ENCODE measurements around the gene CEACAM16. TPM values are rescaled to one million over a fixed set of nuclear protein-coding genes. Genes with fewer than 3 reads are reported as not detected.
"Not testable (repeated sequence)": the region's sequence is repeated elsewhere in the genome, so short reads cannot be mapped to it uniquely, and the experiment has no call there.

Gene CEACAM16
- polyA plus RNA-seq, 1 donor from 2014 or later: not detected

- Histone ChIP-seq H3K9ac (ENCODE audit: low read length) (no peak overlapping the region), H3K9me2 (ENCODE audit: insufficient read depth, low read length) (no peaks in the 10 kb centered on the region), H3K4me2 (ENCODE audit: low read length) (no peak overlapping the region), H3K9me3 (ENCODE audit: low read length) (no peaks in the 10 kb centered on the region), H3K27ac (ENCODE audit: low read length) (no peak overlapping the region), H4K20me1 (ENCODE audit: insufficient read depth) (no peaks in the 10 kb centered on the region), H2AFZ (ENCODE audit: low read depth, low read length) (no peak overlapping the region), H3F3A (ENCODE audit: insufficient read depth, low read length, poor library complexity, severe bottlenecking) (no peaks in the 10 kb centered on the region), H3K27me3 (ENCODE audit: insufficient read depth, low read depth, low read length) (no peaks in the 10 kb centered on the region), H3K36me3 (ENCODE audit: insufficient read depth, low read length) (no peaks in the 10 kb centered on the region), H3K4me3 (ENCODE audit: low read length) (no peak overlapping the region), H3K79me2 (replicated peaks; ENCODE audit: insufficient read depth, low read length) (no peaks in the 10 kb centered on the region)
- TF ChIP-seq POLR2AphosphoS5 (IDR thresholded peaks at IDR 0.05) (no peak), EZH2 (IDR thresholded peaks at IDR 0.05; ENCODE audit: borderline replicate concordance, insufficient read depth, low read length, poor library complexity, severe bottlenecking) (no peak), REST (IDR thresholded peaks at IDR 0.05; ENCODE audit: borderline replicate concordance) (no peak), TAF1 (IDR thresholded peaks at IDR 0.05; ENCODE audit: low read depth) (no peak), RAD21 (conservative IDR thresholded peaks at IDR 0.05) (no peak), CTCF (IDR thresholded peaks at IDR 0.05; ENCODE audit: poor library complexity, severe bottlenecking) (no peak), EP300 (conservative IDR thresholded peaks at IDR 0.05; ENCODE audit: poor library complexity, severe bottlenecking) (no peak), MXI1 (conservative IDR thresholded peaks at IDR 0.05; ENCODE audit: poor library complexity, severe bottlenecking) (no peak), SMC3 (conservative IDR thresholded peaks at IDR 0.05; ENCODE audit: poor library complexity) (no peak)
These were observed 31.9 kb upstream of the CEACAM16 start for GRCh38 chr19:44666852-44667556.

GRCh38 chr19:44668985-44669764, 29.8 kb upstream of the CEACAM16 start:
- Histone ChIP-seq H3F3A (ENCODE audit: insufficient read depth, low read length, poor library complexity, severe bottlenecking) (no peaks in the 10 kb centered on the region), H3K4me2 (ENCODE audit: low read length) (no peak overlapping the region), H3K27me3 (ENCODE audit: insufficient read depth, low read depth, low read length) (no peaks in the 10 kb centered on the region), H3K36me3 (ENCODE audit: insufficient read depth, low read length) (no peaks in the 10 kb centered on the region), H3K27ac (ENCODE audit: low read length) (no peak overlapping the region), H2AFZ (ENCODE audit: low read depth, low read length) (no peak overlapping the region), H3K9me2 (ENCODE audit: insufficient read depth, low read length) (no peaks in the 10 kb centered on the region), H3K4me3 (ENCODE audit: low read length) (no peak overlapping the region), H3K9me3 (ENCODE audit: low read length) (no peaks in the 10 kb centered on the region), H3K79me2 (replicated peaks; ENCODE audit: insufficient read depth, low read length) (no peaks in the 10 kb centered on the region), H3K9ac (ENCODE audit: low read length) (no peak overlapping the region), H4K20me1 (ENCODE audit: insufficient read depth) (no peaks in the 10 kb centered on the region)
- TF ChIP-seq POLR2AphosphoS5 (IDR thresholded peaks at IDR 0.05) (no peak), EP300 (conservative IDR thresholded peaks at IDR 0.05; ENCODE audit: poor library complexity, severe bottlenecking) (no peak), CTCF (IDR thresholded peaks at IDR 0.05; ENCODE audit: poor library complexity, severe bottlenecking) (no peak), SMC3 (conservative IDR thresholded peaks at IDR 0.05; ENCODE audit: poor library complexity) (no peak), EZH2 (IDR thresholded peaks at IDR 0.05; ENCODE audit: borderline replicate concordance, insufficient read depth, low read length, poor library complexity, severe bottlenecking) (no peak), TAF1 (IDR thresholded peaks at IDR 0.05; ENCODE audit: low read depth) (no peak), MXI1 (conservative IDR thresholded peaks at IDR 0.05; ENCODE audit: poor library complexity, severe bottlenecking) (no peak)

- H3K9ac ChIP-seq (ENCODE audit: low read length); H3K27ac ChIP-seq (ENCODE audit: low read length); H3F3A ChIP-seq (ENCODE audit: insufficient read depth, low read length, poor library complexity, severe bottlenecking); H3K9me2 ChIP-seq (ENCODE audit: insufficient read depth, low read length); H2AFZ ChIP-seq (ENCODE audit: low read depth, low read length); H3K9me3 ChIP-seq (ENCODE audit: low read length); H3K79me2 ChIP-seq (replicated peaks; ENCODE audit: insufficient read depth, low read length); H4K20me1 ChIP-seq (ENCODE audit: insufficient read depth); H3K4me2 ChIP-seq (ENCODE audit: low read length); H3K4me3 ChIP-seq (ENCODE audit: low read length); H3K27me3 ChIP-seq (ENCODE audit: insufficient read depth, low read depth, low read length); H3K36me3 ChIP-seq (ENCODE audit: insufficient read depth, low read length): not testable (repeated sequence)
These were observed 28.9 kb upstream of the CEACAM16 start for GRCh38 chr19:44670027-44670426.
